GM18951 (cell line): ENCODE measurements around the gene EEF2.
"Not testable (repeated sequence)": the region's sequence is repeated elsewhere in the genome, so short reads cannot be mapped to it uniquely, and the experiment has no call there.

Experiments used
- POLR2A ChIP-seq: IDR thresholded peaks from 4 replicates; pipeline ENCODE4 v1.6.1; 2011; ENCODE audit warnings: mild to moderate bottlenecking; ENCODE audit not compliant: insufficient read length, insufficient read depth; ENCODE audit errors: extremely low read depth
- in situ Hi-C: fragments of 300-500 bp; cut with MboI; formaldehyde crosslinking; loops from one replicate; pipeline ENCODE4 v1.12.0; 2022; ENCODE audit warnings: low sequenced_read_pairs, mixed read lengths, inconsistent platforms; ENCODE audit not compliant: unreplicated experiment

The EEF2 gene

GRCh38 chr19:3949294-3949693 lies 36.0 kb downstream of the EEF2 start:
- TF ChIP-seq POLR2A: no peak
- in situ Hi-C loops: no loop called here

DNA sequence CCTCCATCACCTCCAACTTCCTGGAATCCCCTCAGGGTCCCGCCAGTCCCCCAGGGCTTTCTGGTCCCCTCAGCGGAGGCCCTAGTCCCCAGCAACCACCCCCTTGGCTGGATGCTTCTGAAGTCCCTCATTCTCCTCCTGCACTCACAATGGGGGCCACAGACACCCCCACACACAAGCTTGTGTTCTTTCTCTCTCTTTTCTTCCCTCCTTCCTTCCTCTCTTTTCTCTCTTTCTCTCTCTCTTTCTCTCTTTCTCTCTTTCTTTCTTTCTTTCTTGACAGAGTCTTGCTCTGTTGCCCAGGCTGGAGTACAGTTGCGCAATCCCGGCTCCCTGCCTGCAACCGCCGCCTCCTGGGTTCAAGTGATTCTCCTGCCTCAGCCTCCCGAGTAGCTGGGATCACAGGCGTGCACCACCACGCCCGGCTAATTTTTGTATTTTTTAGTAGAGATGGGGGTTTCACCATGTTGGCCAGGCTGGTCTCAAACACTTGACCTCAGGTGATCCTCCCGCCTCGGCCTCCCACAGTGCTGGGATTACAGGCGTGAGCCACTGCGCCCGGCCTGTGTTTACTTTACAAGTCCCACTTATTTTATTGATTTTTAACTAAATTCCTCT lies 37.8 kb downstream of the EEF2 start:
- in situ Hi-C loops: not testable (repeated sequence)

- TF ChIP-seq POLR2A: no peak
- in situ Hi-C loops: no loop called here
Observed at GRCh38 chr19:3945838-3946237, 39.4 kb downstream of the EEF2 start.

DNA sequence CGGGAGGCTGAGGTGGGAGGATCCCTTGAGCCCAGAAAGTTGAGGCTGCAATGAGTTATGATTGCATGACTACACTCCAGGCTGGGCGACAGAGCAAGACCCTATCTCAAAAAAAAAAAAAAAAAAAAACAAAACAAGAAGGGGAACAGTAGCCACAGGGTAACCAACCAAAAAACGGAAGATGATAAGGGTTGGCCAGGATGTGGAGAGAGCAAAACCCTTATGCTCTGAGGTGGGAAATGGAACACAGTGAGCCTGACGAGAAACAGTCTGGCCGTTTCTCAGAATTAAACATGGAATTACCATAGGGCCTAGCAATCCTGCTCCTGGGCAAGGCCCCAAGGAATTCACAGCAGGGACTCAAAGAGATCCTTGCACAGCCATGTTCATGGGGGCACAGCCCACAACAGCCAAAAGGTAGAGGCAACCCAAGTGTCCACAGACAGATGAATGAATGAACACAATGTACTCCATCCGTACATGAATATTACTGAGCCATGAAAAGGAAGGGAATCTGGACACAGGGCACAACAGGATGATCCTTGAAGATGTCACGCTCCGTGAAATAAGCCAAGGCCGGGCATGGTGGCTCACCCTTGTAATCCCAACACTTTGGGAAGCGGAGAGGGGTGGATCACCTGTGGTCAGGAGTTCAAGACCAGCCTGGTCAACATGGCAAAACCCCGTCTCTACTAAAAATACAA lies 41.1 kb downstream of the EEF2 start:
- TF ChIP-seq POLR2A: no peak
- in situ Hi-C loops: no loop called here

GRCh38 chr19:3942790-3943409 lies 42.4 kb downstream of the EEF2 start:
- TF ChIP-seq POLR2A: no peak
- in situ Hi-C loops: no loop called here

DNA sequence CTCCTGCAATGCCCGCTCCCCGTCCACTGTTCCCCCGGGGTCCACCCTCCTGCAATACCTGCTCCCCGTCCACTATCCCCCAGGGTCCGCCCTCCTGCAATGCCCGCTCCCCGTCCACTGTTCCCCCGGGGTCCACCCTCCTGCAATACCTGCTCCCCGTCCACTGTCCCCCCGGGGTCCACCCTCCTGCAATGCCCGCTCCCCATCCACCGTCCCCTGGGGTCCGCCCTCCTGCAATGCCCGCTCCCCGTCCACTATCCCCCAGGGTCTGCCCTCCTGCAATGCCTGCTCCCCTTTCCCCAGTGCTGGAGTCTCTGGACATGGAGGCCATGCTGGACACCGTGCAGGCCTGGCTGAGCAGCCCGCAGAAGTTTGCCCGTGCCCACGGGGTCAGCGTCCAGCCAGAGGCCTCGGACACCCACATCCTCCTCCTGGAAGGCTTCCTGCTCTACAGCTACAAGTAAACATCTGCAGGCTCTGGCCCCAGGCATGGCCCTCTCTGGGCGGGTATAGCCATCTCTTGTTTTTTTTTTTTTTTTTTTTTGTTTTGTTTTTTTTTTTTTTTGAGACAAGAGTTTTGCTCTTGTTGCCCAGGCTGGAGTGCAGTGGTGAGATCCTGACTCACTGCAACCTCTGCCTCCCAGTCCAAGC lies 46.8 kb downstream of the EEF2 start:
- in situ Hi-C loops: not testable (repeated sequence)

DNA sequence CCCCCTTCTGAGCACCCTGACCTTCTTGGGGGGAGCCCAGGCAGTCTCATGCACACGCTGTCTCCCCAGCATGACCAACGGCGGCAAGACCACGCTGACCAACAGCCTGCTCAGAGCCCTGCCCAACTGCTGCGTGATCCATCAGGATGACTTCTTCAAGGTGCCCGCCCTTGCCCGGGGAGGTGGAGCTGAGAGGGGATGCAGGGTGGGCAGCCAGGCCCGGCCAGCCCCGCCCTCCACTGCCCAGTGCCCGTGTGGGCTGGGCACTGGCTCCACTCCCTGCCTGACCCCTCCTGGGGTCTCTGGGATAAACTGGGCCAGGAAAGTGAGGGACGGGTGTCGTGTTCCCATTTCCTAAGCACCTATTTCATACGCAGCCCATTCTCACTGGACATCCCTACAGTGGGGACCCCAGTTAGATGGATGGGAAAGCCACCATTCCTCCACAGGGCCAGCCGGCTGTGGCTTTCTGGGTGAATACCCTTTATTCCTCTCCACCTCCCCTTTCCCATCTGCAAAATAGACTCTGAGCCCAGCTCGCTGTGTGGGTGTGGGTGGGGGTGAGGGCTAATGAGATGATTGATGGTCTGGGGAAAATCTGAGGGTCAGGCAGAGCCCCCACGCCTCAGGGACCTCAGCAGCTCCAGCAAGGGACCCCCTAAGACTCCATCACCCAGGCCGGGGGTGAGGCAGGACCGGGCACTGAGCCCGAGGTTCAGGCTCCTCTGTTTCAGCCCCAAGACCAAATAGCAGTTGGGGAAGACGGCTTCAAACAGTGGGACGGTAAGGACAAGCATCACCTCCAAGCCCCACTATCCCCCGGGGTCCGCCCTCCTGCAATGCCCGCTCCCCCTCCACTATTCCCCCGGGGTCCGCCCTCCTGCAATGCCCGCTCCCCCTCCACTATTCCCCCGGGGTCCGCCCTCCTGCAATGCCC lies 48.5 kb downstream of the EEF2 start:
- TF ChIP-seq POLR2A: no peak
- in situ Hi-C loops: no loop called here

- in situ Hi-C loops: no loop called here
- TF ChIP-seq POLR2A: no peak
Observed at GRCh38 chr19:3932931-3933810, 52.1 kb downstream of the EEF2 start, which contains the start of gene NMRK2. TSS of gene NMRK2 (plus strand) at chr19:3933069. CDS start at chr19:3933672, 603 bp downstream.

DNA sequence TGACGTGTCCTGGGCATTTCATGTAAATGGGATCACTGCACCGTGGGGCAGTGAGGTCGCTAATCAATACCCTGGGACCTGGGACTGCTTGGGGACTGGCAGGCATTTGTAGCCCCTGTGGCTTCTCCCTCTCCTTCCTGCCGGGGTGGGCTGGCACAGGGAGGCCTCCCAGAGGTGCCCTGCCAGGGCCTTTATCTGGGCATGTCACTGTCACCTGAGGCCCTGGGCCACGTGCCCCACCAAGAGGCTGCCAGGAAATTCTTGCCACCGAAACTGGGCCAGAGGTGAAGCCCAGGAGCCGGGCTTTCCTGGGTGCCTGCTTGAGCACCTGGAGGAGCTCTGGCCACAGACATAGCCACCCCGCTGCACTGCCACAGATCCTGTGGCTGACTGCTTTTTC lies 54.2 kb downstream of the EEF2 start:
- in situ Hi-C loops: no loop called here
- TF ChIP-seq POLR2A: no peak
